HEK293T (cell line): ENCODE data around the gene KCND3.

Experiments used
- BHLHE40 ChIP-seq: fragments of 450-650 bp; IDR thresholded peaks from 2 replicates; pipeline ENCODE4 v1.6.1; 2016; ENCODE audit warnings: mild to moderate bottlenecking, moderate library complexity, borderline replicate concordance
- CTBP1 ChIP-seq: fragments of 450-650 bp; IDR thresholded peaks from 2 replicates; pipeline ENCODE4 v1.6.1; 2016; ENCODE audit warnings: borderline replicate concordance
- FOXA1 ChIP-seq: fragments of 450-650 bp; IDR thresholded peaks from 2 replicates; pipeline ENCODE4 v1.6.1; 2016; ENCODE audit warnings: mild to moderate bottlenecking
- FOXM1 ChIP-seq: fragments of 450-650 bp; IDR thresholded peaks from 2 replicates; pipeline ENCODE4 v1.6.1; 2017; ENCODE audit warnings: mild to moderate bottlenecking, borderline replicate concordance
- SP1 ChIP-seq: fragments of 450-650 bp; IDR thresholded peaks from 2 replicates; pipeline ENCODE4 v1.6.1; 2017
- TARDBP ChIP-seq: fragments of 450-650 bp; IDR thresholded peaks from 2 replicates; pipeline ENCODE4 v1.6.1; 2016
- TF ChIP-seq, protein P1 (sequence below): fragments of 450-650 bp; IDR thresholded peaks from 2 replicates; pipeline ENCODE4 v1.6.1; 2016

DNA sequence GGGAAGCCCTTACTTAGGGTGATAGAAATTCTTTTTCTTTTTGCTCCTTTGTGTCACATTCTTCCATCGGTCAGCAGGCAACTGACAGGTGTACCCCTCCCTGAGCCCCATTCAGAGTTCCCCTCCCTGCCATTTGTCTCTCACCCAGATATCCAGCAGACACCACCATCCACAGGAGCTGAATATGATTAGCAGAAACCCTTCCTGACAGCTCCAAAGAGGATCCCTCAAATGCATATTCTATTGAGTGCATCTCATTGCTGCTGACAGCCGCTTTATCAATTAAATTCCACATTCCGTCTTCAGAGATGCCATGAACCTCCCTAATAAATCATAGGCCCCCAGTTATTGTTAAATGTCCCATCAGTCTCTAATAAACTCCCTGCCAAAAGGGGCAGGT lies 239.8 kb downstream of the KCND3 start:
- TF ChIP-seq BHLHE40 (no peak), SP1 (no peak), CTBP1 (no peak), TARDBP (no peak), FOXM1 (no peak), FOXA1 (no peak)
- TF ChIP-seq, protein P1, sequence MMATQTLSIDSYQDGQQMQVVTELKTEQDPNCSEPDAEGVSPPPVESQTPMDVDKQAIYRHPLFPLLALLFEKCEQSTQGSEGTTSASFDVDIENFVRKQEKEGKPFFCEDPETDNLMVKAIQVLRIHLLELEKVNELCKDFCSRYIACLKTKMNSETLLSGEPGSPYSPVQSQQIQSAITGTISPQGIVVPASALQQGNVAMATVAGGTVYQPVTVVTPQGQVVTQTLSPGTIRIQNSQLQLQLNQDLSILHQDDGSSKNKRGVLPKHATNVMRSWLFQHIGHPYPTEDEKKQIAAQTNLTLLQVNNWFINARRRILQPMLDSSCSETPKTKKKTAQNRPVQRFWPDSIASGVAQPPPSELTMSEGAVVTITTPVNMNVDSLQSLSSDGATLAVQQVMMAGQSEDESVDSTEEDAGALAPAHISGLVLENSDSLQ = no peak
